Subcutaneous adipose tissue (tissue), 4 donors: ENCODE measurements around the gene TNS2. TPM values are rescaled to one million over a fixed set of nuclear protein-coding genes. Genes with fewer than 3 reads are reported as not detected.

Experiments
- CTCF ChIP-seq: fragments of 450-650 bp; IDR thresholded peaks from one replicate; pipeline ENCODE4 v1.5.1; 2016; ENCODE audit warnings: low read depth, mild to moderate bottlenecking, control low read depth, antibody characterized with exemption, moderate library complexity
- total RNA-seq, 4 donors: library from RNA; depleted of rRNA; stranded (reverse); fragments of >200 nt; gene quantifications; one replicate each; pipeline ENCODE4 v1.1.0, GENCODE V29; 2016

Gene TNS2
- total RNA-seq = 100 to 1,000 TPM; 108 to 522 (median 189) TPM

GRCh38 chr12:53049571-53050318, at the start of gene TNS2:
TNS2 (plus strand) TSS chr12:53050065; CDS start chr12:53050186, 121 bp downstream.
- TF ChIP-seq CTCF = no peak

GRCh38 chr12:53004178-53004577, 45.7 kb upstream of the TNS2 start:
- TF ChIP-seq CTCF = no peak

GRCh38 chr12:53004582-53004981, 45.3 kb upstream of the TNS2 start:
- TF ChIP-seq CTCF = no peak

GRCh38 chr12:53005215-53005985, 44.5 kb upstream of the TNS2 start:
- no peak for TF ChIP-seq CTCF

- no peak for TF ChIP-seq CTCF
Observed at GRCh38 chr12:53005986-53006809, 43.7 kb upstream of the TNS2 start, which contains the start of gene EIF4B. EIF4B (plus strand) TSS chr12:53006456; CDS start chr12:53006484, 28 bp downstream.

- no peak for TF ChIP-seq CTCF
Observed at GRCh38 chr12:53006810-53007309, 43.0 kb upstream of the TNS2 start.
